ENCODE data around the gene ZNF749.
"Not testable (repeated sequence)": the region's sequence is repeated elsewhere in the genome, so short reads cannot be mapped to it uniquely, and the experiment has no call there.

The ZNF749 gene

DNA sequence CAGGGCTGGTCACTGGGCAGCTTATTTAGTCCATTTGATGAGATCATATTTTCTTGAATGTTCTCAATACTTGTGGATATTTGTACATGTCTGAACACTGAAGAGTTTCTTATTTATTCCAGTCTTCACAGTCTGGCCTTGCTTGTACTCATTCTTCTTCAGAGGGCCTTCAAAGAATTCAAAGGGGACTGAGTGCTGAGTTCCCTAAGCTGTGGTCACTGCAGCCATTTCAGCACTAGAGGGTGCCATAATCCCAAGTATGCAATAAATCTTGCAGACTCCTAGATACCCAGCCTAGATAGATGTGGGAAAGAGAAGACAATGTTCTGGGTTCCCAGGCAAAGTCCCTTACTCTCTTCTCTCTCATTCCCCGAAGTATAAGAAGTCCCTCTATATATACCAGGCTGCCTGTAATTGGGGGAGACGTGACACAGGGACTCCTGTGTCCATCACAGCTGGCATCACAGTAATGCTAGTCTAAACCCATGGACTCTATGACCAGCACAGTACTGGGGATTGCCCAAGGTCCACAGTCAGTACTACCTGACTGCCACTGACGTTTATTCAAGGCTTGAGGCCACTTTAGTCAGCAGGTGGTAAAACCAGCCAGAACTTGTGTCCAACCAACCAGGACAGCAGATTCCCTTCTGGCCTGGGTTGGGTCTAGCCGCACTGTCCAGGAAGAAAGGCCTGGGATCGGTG lies 30.7 kb downstream of the ZNF749 start:
- Histone ChIP-seq H3K4me3 (ENCODE audit: low read depth in 1 of 5, low read length in 5 of 5) (peak overlapping the region; percentile 12 to 61 (median 34)), H3K9me3 (ENCODE audit: control insufficient read depth in 5 of 5, low read length in 5 of 5) (peaks cover 33 to 80% (median 57%) of the 10 kb centered on the region in 5 donors), H3K36me3 (ENCODE audit: control insufficient read depth in 5 of 5, insufficient read depth in 5 of 5, low read length in 5 of 5) (peaks cover 4 to 10% (median 7%) of the 10 kb centered on the region in 5 donors), H3K9ac (ENCODE audit: low read length in 5 of 5) (no peak overlapping the region), H3K27ac (ENCODE audit: low read depth, low read length) (no peak overlapping the region), H3K27me3 (ENCODE audit: control insufficient read depth in 5 of 5, insufficient read depth in 4 of 5, low read length in 5 of 5) (no peaks in the 10 kb centered on the region), H3K4me1 (ENCODE audit: control insufficient read depth in 5 of 5, insufficient read depth in 5 of 5, low read length in 5 of 5) (no peaks in the 10 kb centered on the region)

DNA sequence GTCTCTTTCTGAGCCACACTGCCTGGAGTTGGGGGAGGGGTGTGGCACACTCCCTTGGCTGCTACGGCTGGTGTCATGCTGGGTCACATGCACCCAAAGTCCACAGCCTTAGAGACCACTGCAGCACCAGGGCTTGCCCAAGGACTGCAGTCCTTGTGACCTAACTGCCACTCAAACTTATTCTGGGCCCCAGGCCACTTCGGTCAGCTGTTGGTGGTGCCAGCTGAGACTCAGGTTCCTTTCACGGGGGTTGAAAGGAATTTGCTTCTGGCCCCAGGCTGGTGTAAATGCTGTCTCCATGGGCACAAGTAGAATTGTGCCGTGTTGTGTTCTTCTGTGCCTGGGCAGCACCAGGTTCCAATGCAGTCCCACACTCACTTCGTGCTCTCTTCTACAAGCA lies 31.4 kb downstream of the ZNF749 start:
- Histone ChIP-seq H3K4me3 (ENCODE audit: low read depth in 1 of 5, low read length in 5 of 5) (peak overlapping the region; percentile 28 to 61 (median 45)), H3K27me3 (ENCODE audit: control insufficient read depth in 5 of 5, insufficient read depth in 4 of 5, low read length in 5 of 5) (no peaks in the 10 kb centered on the region), H3K27ac (ENCODE audit: low read depth, low read length) (no peak overlapping the region), H3K36me3 (ENCODE audit: control insufficient read depth in 5 of 5, insufficient read depth in 5 of 5, low read length in 5 of 5) (peaks cover 4 to 14% (median 7%) of the 10 kb centered on the region in 5 donors), H3K9ac (ENCODE audit: low read length in 5 of 5) (no peak overlapping the region), H3K9me3 (ENCODE audit: control insufficient read depth in 5 of 5, low read length in 5 of 5) (peaks cover 39 to 80% (median 61%) of the 10 kb centered on the region in 5 donors), H3K4me1 (ENCODE audit: control insufficient read depth in 5 of 5, insufficient read depth in 5 of 5, low read length in 5 of 5) (no peaks in the 10 kb centered on the region)

DNA sequence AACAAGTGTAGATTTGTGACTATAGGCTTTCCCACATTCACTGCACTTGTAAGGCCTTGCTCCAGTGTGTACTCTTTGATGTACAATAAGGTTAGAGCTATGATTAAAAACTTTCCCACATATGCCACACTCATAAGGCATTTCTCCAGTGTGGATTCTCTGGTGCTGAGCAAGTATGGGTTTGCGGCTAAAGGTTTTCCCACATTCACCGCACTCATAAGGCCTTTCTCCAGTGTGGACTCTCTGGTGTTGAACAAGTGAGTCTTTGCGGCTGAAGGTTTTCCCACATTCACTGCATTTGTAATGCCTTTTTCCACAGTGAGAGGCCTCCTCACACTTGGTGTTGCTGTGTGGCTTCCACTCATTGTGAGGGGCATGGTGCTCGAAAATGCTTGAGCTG lies 38.5 kb downstream of the ZNF749 start:
- Histone ChIP-seq H3K4me1 (ENCODE audit: control insufficient read depth in 5 of 5, insufficient read depth in 5 of 5, low read length in 5 of 5) (peaks cover 3 to 20% (median 15%) of the 10 kb centered on the region in 5 donors), H3K4me3 (ENCODE audit: low read depth in 1 of 5, low read length in 5 of 5) (peak overlapping the region; percentile 33 to 95 (median 91)), H3K27ac (ENCODE audit: low read depth, low read length) (no peak overlapping the region), H3K27me3 (ENCODE audit: control insufficient read depth in 5 of 5, insufficient read depth in 4 of 5, low read length in 5 of 5) (no peaks in the 10 kb centered on the region), H3K36me3 (ENCODE audit: control insufficient read depth in 5 of 5, insufficient read depth in 5 of 5, low read length in 5 of 5) (peaks cover 33 to 50% (median 37%) of the 10 kb centered on the region in 5 donors), H3K9me3 (ENCODE audit: control insufficient read depth in 5 of 5, low read length in 5 of 5) (peaks cover 70 to 82% (median 80%) of the 10 kb centered on the region in 5 donors), H3K9ac (ENCODE audit: low read length in 5 of 5) (no peak overlapping the region)

DNA sequence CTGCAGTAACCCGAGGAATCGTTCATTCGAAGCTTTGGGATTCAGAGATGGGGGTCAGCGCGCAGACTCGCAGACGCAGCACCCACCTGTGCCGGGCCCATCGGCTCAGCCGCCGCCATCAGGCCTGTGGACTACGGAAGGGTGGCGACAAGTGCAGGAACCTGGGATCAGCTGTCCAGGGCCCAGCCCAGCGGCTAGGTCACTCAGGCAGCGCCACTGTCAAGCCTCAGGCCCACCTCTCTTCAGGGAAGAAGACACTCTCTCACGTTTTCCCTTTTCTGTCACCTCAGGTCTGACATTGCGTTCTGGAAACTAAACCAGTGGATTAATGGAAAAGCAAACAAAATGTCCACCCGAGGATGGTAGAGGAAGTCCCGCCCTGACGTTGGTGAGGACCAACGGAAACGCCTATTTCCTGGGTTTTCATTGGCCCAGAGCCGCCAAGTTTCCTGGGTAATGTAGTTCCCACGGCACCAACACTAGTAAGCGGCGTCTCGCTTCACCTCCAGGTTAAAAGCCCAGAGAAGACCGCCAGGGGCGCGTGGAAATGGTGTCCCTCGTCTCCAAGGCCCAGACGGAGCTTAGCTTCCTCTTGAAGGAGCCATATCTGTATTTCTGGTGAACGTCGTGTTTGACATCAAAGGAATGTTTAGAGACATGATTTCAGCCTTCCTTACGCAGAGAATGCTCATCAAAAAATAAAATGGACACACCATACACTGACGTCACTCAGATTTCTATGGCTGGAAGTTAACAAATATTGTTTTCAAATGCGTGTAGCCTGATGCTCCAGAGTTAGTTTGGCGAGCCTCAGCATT lies 42.3 kb downstream of the ZNF749 start, which contains the start of gene ZNF772:
ZNF772 (minus strand) TSS at position 376 of the 818 bp plus-strand sequence; CDS start at position 119, 257 bp downstream.
- Histone ChIP-seq H3K9me3 (ENCODE audit: control insufficient read depth in 5 of 5, low read length in 5 of 5) (peaks cover 43 to 47% (median 46%) of the 10 kb centered on the region in 5 donors), H3K9ac (ENCODE audit: low read length in 5 of 5) (peak within 1 kb of the TSS; percentile 21 to 83 (median 68)), H3K36me3 (ENCODE audit: control insufficient read depth in 5 of 5, insufficient read depth in 5 of 5, low read length in 5 of 5) (peaks cover 28 to 36% (median 33%) of the 10 kb centered on the region in 5 donors), H3K4me1 (ENCODE audit: control insufficient read depth in 5 of 5, insufficient read depth in 5 of 5, low read length in 5 of 5) (peaks cover 3 to 20% (median 15%) of the 10 kb centered on the region in 5 donors), H3K27ac (ENCODE audit: low read depth, low read length) (peak within 1 kb of the TSS; percentile 50), H3K4me3 (ENCODE audit: low read depth in 1 of 5, low read length in 5 of 5) (peak within 1 kb of the TSS; percentile 82 to 95 (median 91)), H3K27me3 (ENCODE audit: control insufficient read depth in 5 of 5, insufficient read depth in 4 of 5, low read length in 5 of 5) (no peaks in the 10 kb centered on the region)

DNA sequence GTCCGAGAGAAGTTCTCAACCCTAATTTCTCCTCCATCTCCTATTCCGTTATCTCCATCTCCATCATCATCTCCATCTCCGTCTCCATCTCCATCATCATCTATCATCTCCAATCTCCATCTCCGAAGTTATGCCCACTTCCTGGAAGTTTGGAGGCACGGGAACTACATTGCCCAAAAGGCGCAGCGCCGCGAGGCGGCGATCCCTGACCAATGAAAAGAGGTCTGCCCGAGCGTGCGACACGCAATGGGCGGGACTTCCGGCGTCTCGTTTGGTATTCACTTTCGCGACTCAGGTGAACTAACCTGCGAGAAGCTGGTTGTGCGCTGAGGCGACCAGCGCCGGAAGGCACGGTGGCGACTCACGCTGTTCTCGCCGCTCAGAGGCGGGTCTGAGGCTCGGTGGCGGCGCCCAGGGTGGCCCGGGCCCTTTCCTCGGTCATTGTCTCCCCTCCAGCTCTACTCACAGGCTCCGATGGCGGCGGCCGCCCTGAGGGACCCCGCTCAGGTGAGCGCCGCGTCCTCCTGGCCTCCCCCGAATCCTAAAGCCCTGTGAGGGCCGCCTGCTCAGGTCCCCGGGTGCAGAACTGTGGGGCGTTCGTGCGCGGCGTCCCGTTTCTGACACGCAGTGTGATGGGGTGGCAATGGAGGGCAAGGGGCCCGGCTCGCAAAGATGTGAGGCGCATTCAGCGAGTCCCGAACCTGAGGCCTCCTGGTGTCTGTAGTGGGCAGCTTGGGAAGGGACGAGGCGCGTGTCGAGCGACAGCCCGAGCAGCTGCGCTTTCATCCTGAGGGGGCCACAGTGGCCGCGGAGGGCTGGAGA lies 52.6 kb downstream of the ZNF749 start, which contains the start of gene ZNF419:
ZNF419 (plus strand) TSS at position 274 of the 822 bp plus-strand sequence; CDS start at position 475, 201 bp downstream.
- H3K4me1 ChIP-seq (ENCODE audit: control insufficient read depth in 5 of 5, insufficient read depth in 5 of 5, low read length in 5 of 5), result not testable (repeated sequence)
- peak within 1 kb of the TSS; percentile 46 for H3K27ac ChIP-seq (ENCODE audit: low read depth, low read length)
- H3K9ac ChIP-seq (ENCODE audit: low read length in 5 of 5), result peak within 1 kb of the TSS; percentile 56 to 93 (median 90)

DNA sequence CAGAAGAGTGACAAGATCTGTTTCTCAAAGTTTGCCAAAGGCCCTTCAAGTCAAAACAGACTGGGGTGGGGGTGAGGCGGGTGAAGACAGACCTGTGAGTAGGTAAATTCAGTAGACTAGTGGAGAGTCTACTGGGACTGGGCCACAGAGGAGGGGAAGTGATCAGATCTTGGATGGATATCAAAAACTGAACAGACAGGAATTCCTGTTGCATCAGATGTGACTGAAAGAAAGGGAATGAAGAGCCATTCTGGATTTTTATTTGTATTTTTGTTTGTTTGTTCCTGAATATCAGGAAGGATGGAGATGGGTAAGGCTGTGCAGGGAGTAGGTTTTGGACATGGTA lies 53.1 kb downstream of the ZNF749 start:
- peak overlapping the region in 1 of 5 donors; percentile 4 for H3K9ac ChIP-seq (ENCODE audit: low read length in 5 of 5)

More for the DNA sequence above, 52.6 kb downstream of the ZNF749 start, which contains the start of gene ZNF419:
- H3K4me3 ChIP-seq (ENCODE audit: low read depth in 1 of 5, low read length in 5 of 5), result peak within 1 kb of the TSS; percentile 44 to 98 (median 95)
- H3K36me3 ChIP-seq (ENCODE audit: control insufficient read depth in 5 of 5, insufficient read depth in 5 of 5, low read length in 5 of 5), result peaks cover 0 to 20% (median 15%) of the 10 kb centered on the region in 5 donors
- not testable (repeated sequence) for H3K27me3 ChIP-seq (ENCODE audit: control insufficient read depth in 5 of 5, insufficient read depth in 4 of 5, low read length in 5 of 5); H3K9me3 ChIP-seq (ENCODE audit: control insufficient read depth in 5 of 5, low read length in 5 of 5)

More for the DNA sequence above, 53.1 kb downstream of the ZNF749 start:
- not testable (repeated sequence) for H3K4me1 ChIP-seq (ENCODE audit: control insufficient read depth in 5 of 5, insufficient read depth in 5 of 5, low read length in 5 of 5); H3K9me3 ChIP-seq (ENCODE audit: control insufficient read depth in 5 of 5, low read length in 5 of 5); H3K27ac ChIP-seq (ENCODE audit: low read depth, low read length); H3K27me3 ChIP-seq (ENCODE audit: control insufficient read depth in 5 of 5, insufficient read depth in 4 of 5, low read length in 5 of 5)
- H3K36me3 ChIP-seq (ENCODE audit: control insufficient read depth in 5 of 5, insufficient read depth in 5 of 5, low read length in 5 of 5), result peaks cover 4 to 26% (median 19%) of the 10 kb centered on the region in 5 donors
- H3K4me3 ChIP-seq (ENCODE audit: low read depth in 1 of 5, low read length in 5 of 5), result peak overlapping the region in 4 of 5 donors; percentile 35 to 44 (median 42)
